ENCODE measurements around the gene ATP11A. TPM values are rescaled to one million over a fixed set of nuclear protein-coding genes. Genes with fewer than 3 reads are reported as not detected.

Gene ATP11A
- total RNA-seq, 2 donors from 2014 or later: 10.9 to 89.3 TPM

- no peaks in the 10 kb centered on the region for H3K4me1 ChIP-seq (replicated peaks)
- H3K9me3 ChIP-seq: no peaks in the 10 kb centered on the region
- H3K4me3 ChIP-seq: no peak overlapping the region
- intact Hi-C loops (cut with DNase I): no loop called here
- no peak for DNase-seq (ENCODE audit: low spot score)
- no peak overlapping the region for H3K27ac ChIP-seq
- no peaks in the 10 kb centered on the region for H3K36me3 ChIP-seq
- TF ChIP-seq, protein P1, sequence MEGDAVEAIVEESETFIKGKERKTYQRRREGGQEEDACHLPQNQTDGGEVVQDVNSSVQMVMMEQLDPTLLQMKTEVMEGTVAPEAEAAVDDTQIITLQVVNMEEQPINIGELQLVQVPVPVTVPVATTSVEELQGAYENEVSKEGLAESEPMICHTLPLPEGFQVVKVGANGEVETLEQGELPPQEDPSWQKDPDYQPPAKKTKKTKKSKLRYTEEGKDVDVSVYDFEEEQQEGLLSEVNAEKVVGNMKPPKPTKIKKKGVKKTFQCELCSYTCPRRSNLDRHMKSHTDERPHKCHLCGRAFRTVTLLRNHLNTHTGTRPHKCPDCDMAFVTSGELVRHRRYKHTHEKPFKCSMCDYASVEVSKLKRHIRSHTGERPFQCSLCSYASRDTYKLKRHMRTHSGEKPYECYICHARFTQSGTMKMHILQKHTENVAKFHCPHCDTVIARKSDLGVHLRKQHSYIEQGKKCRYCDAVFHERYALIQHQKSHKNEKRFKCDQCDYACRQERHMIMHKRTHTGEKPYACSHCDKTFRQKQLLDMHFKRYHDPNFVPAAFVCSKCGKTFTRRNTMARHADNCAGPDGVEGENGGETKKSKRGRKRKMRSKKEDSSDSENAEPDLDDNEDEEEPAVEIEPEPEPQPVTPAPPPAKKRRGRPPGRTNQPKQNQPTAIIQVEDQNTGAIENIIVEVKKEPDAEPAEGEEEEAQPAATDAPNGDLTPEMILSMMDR (IDR thresholded peaks at IDR 0.05): no peak
- no peak for TF ChIP-seq POLR2A (IDR thresholded peaks at IDR 0.05)
- no peak for TF ChIP-seq POLR2AphosphoS5 (IDR thresholded peaks at IDR 0.05)
- no peaks in the 10 kb centered on the region for H3K27me3 ChIP-seq (replicated peaks; ENCODE audit: insufficient read depth)
- WGBS: 95% methylated on average over 26 of the region's 26 CpGs
Observed at GRCh38 chr13:112770504-112770903, 80.7 kb downstream of the ATP11A start.

DNA sequence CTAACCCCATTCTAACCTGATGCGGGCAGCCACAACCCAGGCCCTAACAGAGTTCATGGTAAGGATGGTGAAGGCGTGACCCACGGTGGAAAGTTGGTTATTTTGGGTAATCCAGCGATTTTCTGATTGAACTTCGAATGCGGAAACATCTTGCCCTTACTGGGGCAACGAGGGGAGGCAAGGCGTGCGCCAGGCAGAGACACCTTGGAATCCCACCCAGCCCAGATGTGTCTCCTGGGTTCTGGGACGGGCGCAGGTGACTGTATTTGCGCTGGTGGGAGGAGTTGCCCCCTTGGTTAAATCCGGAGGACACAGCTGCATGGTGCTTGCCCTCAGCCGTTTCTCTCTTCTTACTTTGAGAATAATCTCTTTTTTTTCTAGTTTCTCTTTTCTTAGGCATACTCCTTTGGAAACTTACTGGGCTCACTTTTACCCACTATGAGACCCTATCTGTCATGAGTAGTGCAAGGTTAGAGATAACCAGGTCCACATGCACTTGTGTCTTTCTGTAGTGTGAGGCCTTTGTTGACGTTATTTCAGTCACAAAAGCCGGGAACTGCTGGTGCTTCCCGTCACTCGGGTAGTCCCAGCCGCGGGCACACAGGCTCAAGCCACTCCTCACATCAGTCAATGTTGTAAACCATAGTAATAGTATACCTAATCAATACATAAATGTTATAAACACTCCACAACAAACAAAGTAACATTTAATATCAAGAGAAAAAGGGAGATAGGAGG, 81.5 kb downstream of the ATP11A start:
- TF ChIP-seq POLR2AphosphoS5 (IDR thresholded peaks at IDR 0.05): no peak
- TF ChIP-seq, protein P1 (IDR thresholded peaks at IDR 0.05): no peak
- TF ChIP-seq POLR2A (IDR thresholded peaks at IDR 0.05): no peak
- H3K4me1 ChIP-seq (replicated peaks): no peaks in the 10 kb centered on the region
- H3K4me3 ChIP-seq: no peak overlapping the region
- 83% methylated on average over 20 of the region's 20 CpGs for WGBS
- intact Hi-C loops (cut with DNase I): no loop called here
- H3K36me3 ChIP-seq: no peaks in the 10 kb centered on the region
- H3K27ac ChIP-seq: no peak overlapping the region
- no peak for DNase-seq (ENCODE audit: low spot score)
- no peaks in the 10 kb centered on the region for H3K27me3 ChIP-seq (replicated peaks; ENCODE audit: insufficient read depth)
- H3K9me3 ChIP-seq: no peaks in the 10 kb centered on the region

GRCh38 chr13:112771877-112772538, 82.2 kb downstream of the ATP11A start:
- H3K4me3 ChIP-seq: no peak overlapping the region
- H3K9me3 ChIP-seq: no peaks in the 10 kb centered on the region
- no peaks in the 10 kb centered on the region for H3K27me3 ChIP-seq (replicated peaks; ENCODE audit: insufficient read depth)
- WGBS: 52% methylated on average over 18 of the region's 18 CpGs
- no peak for DNase-seq (ENCODE audit: low spot score)
- TF ChIP-seq, protein P1 (IDR thresholded peaks at IDR 0.05): no peak
- TF ChIP-seq POLR2AphosphoS5 (IDR thresholded peaks at IDR 0.05): peak; percentile 20
- no peak overlapping the region for H3K27ac ChIP-seq
- H3K36me3 ChIP-seq: no peaks in the 10 kb centered on the region
- intact Hi-C loops (cut with DNase I): no loop called here
- no peaks in the 10 kb centered on the region for H3K4me1 ChIP-seq (replicated peaks)

- no peaks in the 10 kb centered on the region for H3K9me3 ChIP-seq
- no peak overlapping the region for H3K27ac ChIP-seq
- WGBS: 96% methylated on average over 10 of the region's 10 CpGs
- no peaks in the 10 kb centered on the region for H3K27me3 ChIP-seq (replicated peaks; ENCODE audit: insufficient read depth)
- H3K4me1 ChIP-seq (replicated peaks): no peaks in the 10 kb centered on the region
- TF ChIP-seq, protein P1 (IDR thresholded peaks at IDR 0.05): no peak
- no peak for TF ChIP-seq POLR2AphosphoS5 (IDR thresholded peaks at IDR 0.05)
- no peak for TF ChIP-seq POLR2A (IDR thresholded peaks at IDR 0.05)
- no peak overlapping the region for H3K4me3 ChIP-seq
- no peaks in the 10 kb centered on the region for H3K36me3 ChIP-seq
- intact Hi-C loops (cut with DNase I): no loop called here
- no peak for DNase-seq (ENCODE audit: low spot score)
Observed at GRCh38 chr13:112772539-112772909, 82.7 kb downstream of the ATP11A start.

- no peak for DNase-seq (ENCODE audit: low spot score)
- 97% methylated on average over 8 of the region's 8 CpGs for WGBS
- Histone ChIP-seq H3K9me3 (no peaks in the 10 kb centered on the region), H3K4me1 (replicated peaks) (no peaks in the 10 kb centered on the region), H3K27me3 (replicated peaks; ENCODE audit: insufficient read depth) (no peaks in the 10 kb centered on the region), H3K36me3 (no peaks in the 10 kb centered on the region), H3K27ac (no peak overlapping the region), H3K4me3 (no peak overlapping the region)
- intact Hi-C loops (cut with DNase I): no loop called here
- TF ChIP-seq, protein P1 (IDR thresholded peaks at IDR 0.05): no peak
- TF ChIP-seq POLR2AphosphoS5 (IDR thresholded peaks at IDR 0.05) (no peak), POLR2A (IDR thresholded peaks at IDR 0.05) (no peak)
Observed at GRCh38 chr13:112772929-112773328, 83.1 kb downstream of the ATP11A start.
